Measurements from ENCODE around the gene DCLRE1A. TPM values are rescaled to one million over a fixed set of nuclear protein-coding genes. Genes with fewer than 3 reads are reported as not detected.

The DCLRE1A gene
- total RNA-seq, 2 experiments from 2014 or later: 11.5 to 18.4 TPM

DNA sequence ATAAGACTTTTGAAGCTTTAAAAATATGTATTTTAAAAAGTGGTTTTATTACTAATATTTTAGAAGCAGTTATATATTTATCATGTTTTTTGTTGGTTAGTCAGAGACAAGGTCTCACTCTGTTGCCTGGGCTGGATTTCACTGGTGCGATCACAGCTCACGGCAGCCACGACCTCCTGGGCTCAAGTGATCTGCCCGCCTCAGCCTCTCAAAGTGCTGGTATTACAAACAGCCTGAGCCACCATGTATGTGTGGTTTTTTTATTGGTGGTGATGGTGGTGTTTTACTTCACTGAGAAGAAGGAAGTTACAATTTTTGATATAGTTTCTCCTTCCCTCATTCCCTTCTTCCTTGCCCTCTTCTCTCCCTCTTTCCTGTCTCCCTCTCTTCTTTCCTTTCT is 14.0 kb upstream of the DCLRE1A start:
- Histone ChIP-seq H3K4me2 (ENCODE audit: low read length) (no peak overlapping the region), H3K9me3 (ENCODE audit: low read length) (peaks cover 4% of the 10 kb centered on the region; the same call in 1 of the 2 replicates), H3K79me2 (ENCODE audit: insufficient read depth, low read depth, low read length) (peaks cover 62% of the 10 kb centered on the region; the same call in 1 of the 2 replicates), H3K36me3 (ENCODE audit: insufficient read depth, low read length) (peaks cover 57% of the 10 kb centered on the region), H3K9me2 (ENCODE audit: insufficient read depth, low read length) (no peaks in the 10 kb centered on the region), H3K4me3 (ENCODE audit: low read depth, low read length, poor library complexity, severe bottlenecking) (no peak overlapping the region), H3K27ac (ENCODE audit: low read depth, low read length, poor library complexity, severe bottlenecking) (no peak overlapping the region), H2AFZ (ENCODE audit: low read length) (no peak overlapping the region), H4K20me1 (ENCODE audit: insufficient read depth, low read length) (0 out of 2 replicates have a peak, but pooled peaks cover 10% of the 10 kb centered on the region), H3K4me1 (ENCODE audit: insufficient read depth, low read length, poor library complexity, severe bottlenecking) (no peaks in the 10 kb centered on the region)
- POLR2A ChIA-PET: interaction anchor here (0.6 to 0.7 kb wide), 2 partner anchors 22 to 126 kb away, joined by 3 read pairs; no protein-coding TSS in a partner anchor
- BruUV-seq (replicated peaks): no TSS peak
- intact Hi-C loops (cut with micrococcal nuclease; ENCODE audit: unreplicated experiment): no loop called here
- CTCF ChIA-PET (ENCODE audit: unreplicated experiment): no interaction called here
- TF ChIP-seq CTCF (conservative IDR thresholded peaks at IDR 0.05; ENCODE audit: low read length): no peak
- no peak for TF ChIP-seq EZH2phosphoT487 (IDR thresholded peaks at IDR 0.05; ENCODE audit: borderline replicate concordance, low read depth, low read length)
- DNase-seq (ENCODE audit: low spot score): no peak

DNA sequence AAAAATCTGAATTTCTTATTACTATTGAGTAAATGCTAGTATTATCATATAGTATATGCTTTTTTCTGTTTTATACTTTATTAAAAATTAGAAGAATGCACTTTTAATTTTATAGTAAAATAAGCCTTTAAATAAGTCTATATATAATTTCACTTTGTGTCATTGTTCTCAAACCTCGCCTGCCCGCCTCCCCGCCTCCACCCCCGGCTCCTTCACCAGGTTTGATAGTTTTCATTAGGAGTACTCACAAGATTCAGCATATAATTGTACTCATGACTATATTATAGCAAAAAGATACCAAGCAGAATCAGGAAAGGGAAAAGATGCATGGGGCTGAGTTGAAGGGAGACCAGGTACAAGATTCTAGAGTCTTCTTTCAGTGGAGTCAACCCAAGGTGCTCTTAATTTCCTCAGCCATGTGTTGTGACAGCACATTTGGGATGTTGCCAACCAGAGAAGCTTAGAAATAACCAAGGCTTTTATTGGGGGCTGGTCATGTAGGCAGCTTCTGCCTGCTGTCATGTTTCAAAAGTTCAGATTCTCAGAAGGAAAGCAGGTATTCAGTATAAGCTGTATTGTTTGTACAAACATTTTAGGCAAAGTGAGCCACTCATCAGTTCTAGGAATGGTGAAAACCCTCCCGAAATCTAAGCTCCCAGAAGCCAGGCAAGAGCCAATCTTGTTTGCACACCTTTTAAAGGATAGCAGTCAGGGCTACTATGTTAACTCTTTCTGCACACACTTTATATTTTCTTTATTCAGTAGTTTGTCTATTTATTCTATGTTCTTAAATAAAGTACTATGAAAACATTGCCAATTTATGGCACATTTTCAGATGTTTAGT is 12.9 kb upstream of the DCLRE1A start:
- BruUV-seq (replicated peaks): no TSS peak
- Histone ChIP-seq H3K36me3 (ENCODE audit: insufficient read depth, low read length) (peaks cover 58% of the 10 kb centered on the region), H3K4me3 (ENCODE audit: low read depth, low read length, poor library complexity, severe bottlenecking) (no peak overlapping the region), H3K9me2 (ENCODE audit: insufficient read depth, low read length) (no peaks in the 10 kb centered on the region), H3K79me2 (ENCODE audit: insufficient read depth, low read depth, low read length) (peaks cover 64% of the 10 kb centered on the region; the same call in 1 of the 2 replicates), H4K20me1 (ENCODE audit: insufficient read depth, low read length) (0 out of 2 replicates have a peak, but pooled peaks cover 10% of the 10 kb centered on the region), H2AFZ (ENCODE audit: low read length) (no peak overlapping the region), H3K4me2 (ENCODE audit: low read length) (no peak overlapping the region), H3K9me3 (ENCODE audit: low read length) (peaks cover 4% of the 10 kb centered on the region; the same call in 1 of the 2 replicates), H3K27ac (ENCODE audit: low read depth, low read length, poor library complexity, severe bottlenecking) (no peak overlapping the region), H3K4me1 (ENCODE audit: insufficient read depth, low read length, poor library complexity, severe bottlenecking) (no peaks in the 10 kb centered on the region)
- TF ChIP-seq EZH2phosphoT487 (IDR thresholded peaks at IDR 0.05; ENCODE audit: borderline replicate concordance, low read depth, low read length): no peak
- TF ChIP-seq CTCF (conservative IDR thresholded peaks at IDR 0.05; ENCODE audit: low read length): no peak
- no peak for DNase-seq (ENCODE audit: low spot score)
- intact Hi-C loops (cut with micrococcal nuclease; ENCODE audit: unreplicated experiment): no loop called here
- CTCF ChIA-PET (ENCODE audit: unreplicated experiment): no interaction called here
- POLR2A ChIA-PET: interaction anchor here (0.6 to 1.0 kb wide), 2 partner anchors 99 to 235 kb away, joined by 4 read pairs; no protein-coding TSS in a partner anchor

GRCh38 chr10:113865901-113866300 is 12.0 kb upstream of the DCLRE1A start:
- intact Hi-C loops (cut with micrococcal nuclease; ENCODE audit: unreplicated experiment): no loop called here
- H3K9me3 ChIP-seq (ENCODE audit: low read length): peaks cover 10% of the 10 kb centered on the region; the same call in 1 of the 2 replicates
- 0 out of 2 replicates have a peak, but pooled peaks cover 6% of the 10 kb centered on the region for H4K20me1 ChIP-seq (ENCODE audit: insufficient read depth, low read length)
- H3K4me2 ChIP-seq (ENCODE audit: low read length): no peak overlapping the region
- H3K79me2 ChIP-seq (ENCODE audit: insufficient read depth, low read depth, low read length): peaks cover 61% of the 10 kb centered on the region; the same call in 1 of the 2 replicates
- TF ChIP-seq CTCF (conservative IDR thresholded peaks at IDR 0.05; ENCODE audit: low read length) (no peak), EZH2phosphoT487 (IDR thresholded peaks at IDR 0.05; ENCODE audit: borderline replicate concordance, low read depth, low read length) (no peak)
- POLR2A ChIA-PET: interaction anchor here (0.7 kb wide), 1 partner anchor 96 kb away, joined by 3 read pairs; no protein-coding TSS in a partner anchor
- H3K9me2 ChIP-seq (ENCODE audit: insufficient read depth, low read length): no peaks in the 10 kb centered on the region
- H3K27ac ChIP-seq (ENCODE audit: low read depth, low read length, poor library complexity, severe bottlenecking): no peak overlapping the region
- H3K36me3 ChIP-seq (ENCODE audit: insufficient read depth, low read length): peaks cover 59% of the 10 kb centered on the region
- no peak overlapping the region for H2AFZ ChIP-seq (ENCODE audit: low read length)
- H3K4me1 ChIP-seq (ENCODE audit: insufficient read depth, low read length, poor library complexity, severe bottlenecking): no peaks in the 10 kb centered on the region
- no peak overlapping the region for H3K4me3 ChIP-seq (ENCODE audit: low read depth, low read length, poor library complexity, severe bottlenecking)
- CTCF ChIA-PET (ENCODE audit: unreplicated experiment): no interaction called here
- BruUV-seq (replicated peaks): no TSS peak
- no peak for DNase-seq (ENCODE audit: low spot score)

Measured in OCI-LY7 (cell line).